ENCODE data around the gene ZFX.
A peak's percentile ranks its signal among the peaks of the same experiment; 100 is the strongest.

DNA sequence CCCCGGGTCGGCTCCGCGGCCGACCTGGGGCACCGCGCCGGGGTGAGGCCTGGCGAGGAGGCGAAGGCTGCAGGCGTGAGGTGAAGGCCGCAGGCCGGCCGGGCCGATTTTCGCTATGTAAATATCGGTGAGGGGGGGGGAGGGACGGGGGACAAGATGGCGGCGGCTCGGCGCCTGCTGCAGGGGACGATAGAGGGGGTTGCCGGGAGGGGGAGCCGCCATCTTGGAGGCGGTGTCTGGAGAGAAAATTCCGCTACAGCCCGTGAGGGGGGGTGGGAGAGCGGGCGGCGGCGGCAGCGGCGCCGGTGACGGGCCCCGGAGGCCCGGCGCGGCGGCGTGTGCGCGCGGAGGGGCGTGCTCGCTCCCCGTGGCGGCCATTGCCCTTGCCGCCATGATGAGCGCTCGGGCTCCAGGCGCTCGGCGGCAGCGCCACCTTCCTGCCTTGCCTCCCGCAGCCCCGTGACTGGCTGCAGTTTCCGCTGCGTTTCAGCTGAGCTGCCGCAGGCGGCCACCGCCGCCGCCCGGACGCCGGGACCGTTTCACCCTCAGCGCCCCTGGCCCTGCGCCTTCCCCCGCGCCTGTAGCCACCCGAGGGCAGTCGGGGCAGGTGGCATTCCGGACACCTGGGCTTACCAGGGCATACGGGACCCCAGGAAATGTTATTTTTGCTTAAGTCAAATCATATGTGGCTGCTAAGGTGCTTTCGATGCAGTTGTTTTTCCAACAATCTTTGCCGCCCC is 692 bp downstream of the ZFX start:
- TF ChIP-seq, protein P1, sequence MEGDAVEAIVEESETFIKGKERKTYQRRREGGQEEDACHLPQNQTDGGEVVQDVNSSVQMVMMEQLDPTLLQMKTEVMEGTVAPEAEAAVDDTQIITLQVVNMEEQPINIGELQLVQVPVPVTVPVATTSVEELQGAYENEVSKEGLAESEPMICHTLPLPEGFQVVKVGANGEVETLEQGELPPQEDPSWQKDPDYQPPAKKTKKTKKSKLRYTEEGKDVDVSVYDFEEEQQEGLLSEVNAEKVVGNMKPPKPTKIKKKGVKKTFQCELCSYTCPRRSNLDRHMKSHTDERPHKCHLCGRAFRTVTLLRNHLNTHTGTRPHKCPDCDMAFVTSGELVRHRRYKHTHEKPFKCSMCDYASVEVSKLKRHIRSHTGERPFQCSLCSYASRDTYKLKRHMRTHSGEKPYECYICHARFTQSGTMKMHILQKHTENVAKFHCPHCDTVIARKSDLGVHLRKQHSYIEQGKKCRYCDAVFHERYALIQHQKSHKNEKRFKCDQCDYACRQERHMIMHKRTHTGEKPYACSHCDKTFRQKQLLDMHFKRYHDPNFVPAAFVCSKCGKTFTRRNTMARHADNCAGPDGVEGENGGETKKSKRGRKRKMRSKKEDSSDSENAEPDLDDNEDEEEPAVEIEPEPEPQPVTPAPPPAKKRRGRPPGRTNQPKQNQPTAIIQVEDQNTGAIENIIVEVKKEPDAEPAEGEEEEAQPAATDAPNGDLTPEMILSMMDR (IDR thresholded peaks at IDR 0.05) = peak; percentile 13 to 53 (median 52)
- TF ChIP-seq POLR2A (IDR thresholded peaks at IDR 0.05) = no peak

Measured in testis (tissue), 2 donors.